ENCODE measurements around the gene MINDY3.

DNA sequence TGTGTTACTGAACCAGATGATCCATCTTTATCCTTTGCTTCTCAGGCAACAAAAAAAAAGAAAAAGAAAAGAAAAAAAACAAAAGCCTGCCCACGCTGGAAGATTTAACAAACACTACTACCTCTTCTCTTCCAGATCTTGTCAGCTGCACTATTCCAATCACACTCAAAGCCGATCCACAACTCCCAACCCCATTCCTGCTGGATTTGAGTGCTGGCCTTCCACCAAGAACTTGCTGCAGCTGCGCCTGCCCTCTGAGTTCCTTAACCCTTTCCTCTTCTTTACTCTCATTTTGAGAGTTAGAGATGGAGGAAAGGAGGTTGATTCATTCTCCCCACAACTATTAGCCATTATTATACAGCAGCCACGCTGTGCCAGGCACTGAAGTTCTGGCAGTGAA, 124.5 kb downstream of the MINDY3 start:
- TF ChIP-seq, protein P1, sequence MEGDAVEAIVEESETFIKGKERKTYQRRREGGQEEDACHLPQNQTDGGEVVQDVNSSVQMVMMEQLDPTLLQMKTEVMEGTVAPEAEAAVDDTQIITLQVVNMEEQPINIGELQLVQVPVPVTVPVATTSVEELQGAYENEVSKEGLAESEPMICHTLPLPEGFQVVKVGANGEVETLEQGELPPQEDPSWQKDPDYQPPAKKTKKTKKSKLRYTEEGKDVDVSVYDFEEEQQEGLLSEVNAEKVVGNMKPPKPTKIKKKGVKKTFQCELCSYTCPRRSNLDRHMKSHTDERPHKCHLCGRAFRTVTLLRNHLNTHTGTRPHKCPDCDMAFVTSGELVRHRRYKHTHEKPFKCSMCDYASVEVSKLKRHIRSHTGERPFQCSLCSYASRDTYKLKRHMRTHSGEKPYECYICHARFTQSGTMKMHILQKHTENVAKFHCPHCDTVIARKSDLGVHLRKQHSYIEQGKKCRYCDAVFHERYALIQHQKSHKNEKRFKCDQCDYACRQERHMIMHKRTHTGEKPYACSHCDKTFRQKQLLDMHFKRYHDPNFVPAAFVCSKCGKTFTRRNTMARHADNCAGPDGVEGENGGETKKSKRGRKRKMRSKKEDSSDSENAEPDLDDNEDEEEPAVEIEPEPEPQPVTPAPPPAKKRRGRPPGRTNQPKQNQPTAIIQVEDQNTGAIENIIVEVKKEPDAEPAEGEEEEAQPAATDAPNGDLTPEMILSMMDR (IDR thresholded peaks at IDR 0.05; ENCODE audit: borderline replicate concordance, extremely low read depth, low read length, poor library complexity, severe bottlenecking) = no peak
- no peak for TF ChIP-seq EZH2 (IDR thresholded peaks at IDR 0.05; ENCODE audit: borderline replicate concordance, low read depth, low read length, severe bottlenecking)
